ENCODE results near the gene CPNE6.

Gene CPNE6

GRCh38 chr14:24106672-24107271 lies 35.4 kb downstream of the CPNE6 start:
- no peak for DNase-seq

GRCh38 chr14:24108336-24108874 lies 37.0 kb downstream of the CPNE6 start:
- DNase-seq = no peak

- DNase-seq = no peak
These were observed 38.7 kb downstream of the CPNE6 start for GRCh38 chr14:24110060-24110459.

GRCh38 chr14:24110523-24110922 lies 39.2 kb downstream of the CPNE6 start:
- no peak for DNase-seq

GRCh38 chr14:24113379-24113800 lies 42.0 kb downstream of the CPNE6 start:
- no peak for DNase-seq

GRCh38 chr14:24113801-24114531 lies 42.6 kb downstream of the CPNE6 start:
- DNase-seq = peak; percentile 96 to 97

- peak; percentile 100 for DNase-seq
These were observed 43.4 kb downstream of the CPNE6 start, which contains the start of the genes DCAF11 and NRL for GRCh38 chr14:24114532-24115421. Gene DCAF11 (plus strand): TSS chr14:24114777. CDS start chr14:24115595, 818 bp downstream. Gene NRL (minus strand): TSS chr14:24114949. CDS start chr14:24082848, 32,101 bp downstream.

- no peak for DNase-seq
These were observed 44.2 kb downstream of the CPNE6 start for GRCh38 chr14:24115422-24116127.

GRCh38 chr14:24116128-24116814 lies 44.9 kb downstream of the CPNE6 start:
- no peak for DNase-seq

GRCh38 chr14:24117179-24117578 lies 45.8 kb downstream of the CPNE6 start:
- DNase-seq = no peak

GRCh38 chr14:24119691-24120090 lies 48.3 kb downstream of the CPNE6 start:
- DNase-seq = no peak

- DNase-seq = no peak
These were observed 49.8 kb downstream of the CPNE6 start for GRCh38 chr14:24121210-24121609.

GRCh38 chr14:24122416-24122815 lies 51.1 kb downstream of the CPNE6 start:
- DNase-seq = no peak

- no peak for DNase-seq
These were observed 51.5 kb downstream of the CPNE6 start for GRCh38 chr14:24122898-24123297.

- no peak for DNase-seq
These were observed 52.4 kb downstream of the CPNE6 start for GRCh38 chr14:24123424-24124417.

GRCh38 chr14:24126939-24127338 lies 55.6 kb downstream of the CPNE6 start:
- DNase-seq = no peak

- no peak for DNase-seq
These were observed 56.3 kb downstream of the CPNE6 start for GRCh38 chr14:24127673-24128072.
